Measurements from ENCODE around the gene MINDY4.

DNA sequence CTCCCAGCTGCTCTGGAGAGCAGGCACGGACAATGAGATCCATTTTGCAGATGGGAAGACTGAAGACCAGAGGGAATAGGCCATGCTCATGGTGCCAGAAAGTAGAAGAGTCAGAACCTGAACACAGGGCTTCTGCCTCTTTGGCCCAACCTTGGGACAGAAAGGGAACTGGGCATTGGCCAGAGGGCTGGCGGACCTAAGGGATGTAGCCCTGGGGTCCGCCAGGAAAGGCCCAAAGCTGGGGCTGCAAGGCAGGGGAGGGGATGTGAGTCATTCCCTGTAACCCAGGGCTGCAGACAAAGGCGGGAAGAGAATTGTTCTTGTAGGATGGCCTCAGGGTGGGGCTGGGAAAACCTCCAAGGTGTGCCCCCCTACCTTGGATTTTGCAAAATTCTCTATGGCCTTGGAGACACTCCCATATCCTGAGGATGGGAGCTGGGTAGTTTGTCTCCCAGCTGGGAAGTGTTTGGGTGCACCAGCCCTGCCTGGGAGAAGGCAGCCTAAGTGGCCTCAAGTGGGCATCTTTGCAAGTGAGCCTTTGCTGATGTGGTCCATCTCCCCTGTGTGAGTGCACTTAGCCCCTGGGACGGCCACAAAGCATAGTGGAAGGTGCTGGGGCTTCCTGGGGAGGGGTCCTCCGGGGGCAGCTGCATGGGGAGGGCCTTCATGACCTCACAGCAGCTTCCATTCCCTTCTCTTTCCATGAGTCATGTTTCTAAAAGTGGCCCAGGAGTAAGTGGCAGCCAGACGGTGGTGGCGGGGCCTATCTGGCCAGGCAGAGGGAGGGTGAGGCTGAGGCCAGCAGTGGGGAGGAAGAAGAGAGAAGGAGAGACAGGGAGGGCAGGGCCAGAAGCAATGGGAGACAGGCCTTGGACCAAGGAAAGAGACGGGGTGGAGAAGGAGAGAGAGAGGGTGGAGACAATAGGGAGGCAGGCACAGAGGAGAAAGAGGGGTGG, 149.6 kb downstream of the MINDY4 start:
- TF ChIP-seq, protein P1, sequence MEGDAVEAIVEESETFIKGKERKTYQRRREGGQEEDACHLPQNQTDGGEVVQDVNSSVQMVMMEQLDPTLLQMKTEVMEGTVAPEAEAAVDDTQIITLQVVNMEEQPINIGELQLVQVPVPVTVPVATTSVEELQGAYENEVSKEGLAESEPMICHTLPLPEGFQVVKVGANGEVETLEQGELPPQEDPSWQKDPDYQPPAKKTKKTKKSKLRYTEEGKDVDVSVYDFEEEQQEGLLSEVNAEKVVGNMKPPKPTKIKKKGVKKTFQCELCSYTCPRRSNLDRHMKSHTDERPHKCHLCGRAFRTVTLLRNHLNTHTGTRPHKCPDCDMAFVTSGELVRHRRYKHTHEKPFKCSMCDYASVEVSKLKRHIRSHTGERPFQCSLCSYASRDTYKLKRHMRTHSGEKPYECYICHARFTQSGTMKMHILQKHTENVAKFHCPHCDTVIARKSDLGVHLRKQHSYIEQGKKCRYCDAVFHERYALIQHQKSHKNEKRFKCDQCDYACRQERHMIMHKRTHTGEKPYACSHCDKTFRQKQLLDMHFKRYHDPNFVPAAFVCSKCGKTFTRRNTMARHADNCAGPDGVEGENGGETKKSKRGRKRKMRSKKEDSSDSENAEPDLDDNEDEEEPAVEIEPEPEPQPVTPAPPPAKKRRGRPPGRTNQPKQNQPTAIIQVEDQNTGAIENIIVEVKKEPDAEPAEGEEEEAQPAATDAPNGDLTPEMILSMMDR (IDR thresholded peaks at IDR 0.05), result no peak
- TF ChIP-seq POLR2AphosphoS5 (IDR thresholded peaks at IDR 0.05), result no peak
- no peak for TF ChIP-seq POLR2A (IDR thresholded peaks at IDR 0.05)
